Measurements from ENCODE around the gene BNIP3.

The BNIP3 gene

GRCh38 chr10:132011445-132011844 is 29.7 kb upstream of the BNIP3 start:
- no peaks in the 10 kb centered on the region for H3K27me3 ChIP-seq (ENCODE audit: insufficient read depth, low read depth)
- no peak overlapping the region for H3K4me2 ChIP-seq
- no peak overlapping the region for H3K9ac ChIP-seq
- H3K4me3 ChIP-seq (IDR thresholded peaks at IDR 0.05; ENCODE audit: insufficient read depth, low read depth, low read length), result no peak overlapping the region
- H3K36me3 ChIP-seq (ENCODE audit: insufficient read depth), result no peaks in the 10 kb centered on the region
- no peaks in the 10 kb centered on the region for H3K79me2 ChIP-seq (ENCODE audit: insufficient read depth, low read depth)
- no peaks in the 10 kb centered on the region for H4K20me1 ChIP-seq (ENCODE audit: insufficient read depth)
- no peak overlapping the region for H2AFZ ChIP-seq (ENCODE audit: low read depth)
- H3K4me1 ChIP-seq (ENCODE audit: low read depth, poor library complexity, severe bottlenecking), result no peaks in the 10 kb centered on the region
- TF ChIP-seq CTCF (conservative IDR thresholded peaks at IDR 0.05; ENCODE audit: low read depth, low read length), result no peak
- H3K27ac ChIP-seq, result no peak overlapping the region

- no peaks in the 10 kb centered on the region for H3K79me2 ChIP-seq (ENCODE audit: insufficient read depth, low read depth)
- no peak for TF ChIP-seq CTCF (conservative IDR thresholded peaks at IDR 0.05; ENCODE audit: low read depth, low read length)
- H3K36me3 ChIP-seq (ENCODE audit: insufficient read depth), result no peaks in the 10 kb centered on the region
- H4K20me1 ChIP-seq (ENCODE audit: insufficient read depth), result no peaks in the 10 kb centered on the region
- H3K9ac ChIP-seq, result no peak overlapping the region
- no peak overlapping the region for H3K4me2 ChIP-seq
- H3K27me3 ChIP-seq (ENCODE audit: insufficient read depth, low read depth), result no peaks in the 10 kb centered on the region
- H3K27ac ChIP-seq, result no peak overlapping the region
- H3K4me1 ChIP-seq (ENCODE audit: low read depth, poor library complexity, severe bottlenecking), result no peaks in the 10 kb centered on the region
- H2AFZ ChIP-seq (ENCODE audit: low read depth), result no peak overlapping the region
- no peak overlapping the region for H3K4me3 ChIP-seq (IDR thresholded peaks at IDR 0.05; ENCODE audit: insufficient read depth, low read depth, low read length)
Measured at GRCh38 chr10:132011024-132011423, 29.3 kb upstream of the BNIP3 start.

GRCh38 chr10:132010483-132010882 is 28.8 kb upstream of the BNIP3 start:
- H3K4me3 ChIP-seq (IDR thresholded peaks at IDR 0.05; ENCODE audit: insufficient read depth, low read depth, low read length), result no peak overlapping the region
- no peak overlapping the region for H3K27ac ChIP-seq
- no peaks in the 10 kb centered on the region for H3K4me1 ChIP-seq (ENCODE audit: low read depth, poor library complexity, severe bottlenecking)
- no peak overlapping the region for H3K9ac ChIP-seq
- H2AFZ ChIP-seq (ENCODE audit: low read depth), result no peak overlapping the region
- no peak overlapping the region for H3K4me2 ChIP-seq
- H3K79me2 ChIP-seq (ENCODE audit: insufficient read depth, low read depth), result no peaks in the 10 kb centered on the region
- H3K36me3 ChIP-seq (ENCODE audit: insufficient read depth), result no peaks in the 10 kb centered on the region
- no peaks in the 10 kb centered on the region for H3K27me3 ChIP-seq (ENCODE audit: insufficient read depth, low read depth)
- H4K20me1 ChIP-seq (ENCODE audit: insufficient read depth), result no peaks in the 10 kb centered on the region
- no peak for TF ChIP-seq CTCF (conservative IDR thresholded peaks at IDR 0.05; ENCODE audit: low read depth, low read length)

GRCh38 chr10:132009575-132009974 is 27.9 kb upstream of the BNIP3 start:
- Histone ChIP-seq H3K4me1 (ENCODE audit: low read depth, poor library complexity, severe bottlenecking) (no peaks in the 10 kb centered on the region), H3K79me2 (ENCODE audit: insufficient read depth, low read depth) (no peaks in the 10 kb centered on the region), H4K20me1 (ENCODE audit: insufficient read depth) (no peaks in the 10 kb centered on the region), H3K4me3 (IDR thresholded peaks at IDR 0.05; ENCODE audit: insufficient read depth, low read depth, low read length) (no peak overlapping the region), H3K36me3 (ENCODE audit: insufficient read depth) (no peaks in the 10 kb centered on the region), H2AFZ (ENCODE audit: low read depth) (no peak overlapping the region), H3K27ac (no peak overlapping the region), H3K9ac (no peak overlapping the region), H3K27me3 (ENCODE audit: insufficient read depth, low read depth) (no peaks in the 10 kb centered on the region), H3K4me2 (no peak overlapping the region)
- no peak for TF ChIP-seq CTCF (conservative IDR thresholded peaks at IDR 0.05; ENCODE audit: low read depth, low read length)

- H3K9ac ChIP-seq, result no peak overlapping the region
- H3K4me1 ChIP-seq (ENCODE audit: low read depth, poor library complexity, severe bottlenecking), result no peaks in the 10 kb centered on the region
- H3K27ac ChIP-seq, result no peak overlapping the region
- H3K27me3 ChIP-seq (ENCODE audit: insufficient read depth, low read depth), result no peaks in the 10 kb centered on the region
- H3K36me3 ChIP-seq (ENCODE audit: insufficient read depth), result no peaks in the 10 kb centered on the region
- no peaks in the 10 kb centered on the region for H4K20me1 ChIP-seq (ENCODE audit: insufficient read depth)
- no peak overlapping the region for H3K4me2 ChIP-seq
- H2AFZ ChIP-seq (ENCODE audit: low read depth), result no peak overlapping the region
- H3K79me2 ChIP-seq (ENCODE audit: insufficient read depth, low read depth), result no peaks in the 10 kb centered on the region
- TF ChIP-seq CTCF (conservative IDR thresholded peaks at IDR 0.05; ENCODE audit: low read depth, low read length), result no peak
- H3K4me3 ChIP-seq (IDR thresholded peaks at IDR 0.05; ENCODE audit: insufficient read depth, low read depth, low read length), result no peak overlapping the region
Measured at GRCh38 chr10:132007681-132008080, 26.0 kb upstream of the BNIP3 start.

All from KMS-11 (cell line).